ENCODE measurements around the gene LIN7A. TPM values are rescaled to one million over a fixed set of nuclear protein-coding genes. Genes with fewer than 3 reads are reported as not detected.

LIN7A gene
- total RNA-seq, 1 donor from 2014 or later = 31.7 TPM

DNA sequence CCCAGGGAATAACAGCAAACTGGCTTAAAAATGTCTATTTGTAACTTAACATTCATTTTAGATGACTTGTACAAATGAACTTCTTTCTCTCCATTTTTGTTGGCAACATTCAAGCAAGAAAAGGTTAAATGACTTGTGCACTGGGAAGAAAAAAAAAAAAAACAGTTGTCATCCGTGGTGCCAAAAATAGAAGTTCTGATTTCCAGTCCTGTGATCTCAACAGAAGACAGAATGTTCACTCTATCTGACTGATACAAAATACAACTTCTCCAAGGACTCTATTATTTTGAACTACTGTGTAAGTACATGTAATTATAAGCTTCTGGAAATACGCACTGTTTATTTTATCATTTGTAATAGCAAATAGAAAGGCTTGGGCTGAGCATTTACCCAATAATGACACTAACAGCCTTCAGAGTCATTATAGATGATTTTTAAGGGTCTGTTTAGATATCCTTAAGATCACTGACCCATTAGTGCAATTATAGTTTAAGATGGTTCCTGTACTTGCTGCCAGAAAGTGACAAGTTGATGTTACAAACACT is 59.9 kb downstream of the LIN7A start:
- H3K27me3 ChIP-seq = no peaks in the 10 kb centered on the region
- H3K27ac ChIP-seq = no peak overlapping the region
- no peak overlapping the region for H3K4me3 ChIP-seq
- no peak overlapping the region for H3K27ac Mint-ChIP-seq
- H3K4me1 Mint-ChIP-seq = no peaks in the 10 kb centered on the region
- no peak overlapping the region for H3K9ac ChIP-seq
- H2AFZ ChIP-seq (replicated peaks) = no peak overlapping the region
- H4K20me1 ChIP-seq (ENCODE audit: low read depth) = no peaks in the 10 kb centered on the region
- no peaks in the 10 kb centered on the region for H3K79me2 ChIP-seq (ENCODE audit: low read depth)
- no peaks in the 10 kb centered on the region for H3K9me3 Mint-ChIP-seq
- TF ChIP-seq EZH2phosphoT487 (IDR thresholded peaks at IDR 0.05) (no peak), EZH2 (IDR thresholded peaks at IDR 0.05) (no peak), CTCF (IDR thresholded peaks at IDR 0.05) (no peak)
- no peaks in the 10 kb centered on the region for H3K27me3 Mint-ChIP-seq (ENCODE audit: insufficient read depth, low read depth)
- H3F3A ChIP-seq (ENCODE audit: low read depth) = no peaks in the 10 kb centered on the region
- H3K4me3 Mint-ChIP-seq = no peak overlapping the region
- DNase-seq (ENCODE audit: low spot score) = no peak
- no peaks in the 10 kb centered on the region for H3K4me1 ChIP-seq
- H3K4me2 ChIP-seq = no peak overlapping the region
- no peaks in the 10 kb centered on the region for H3K9me3 ChIP-seq (ENCODE audit: low read depth)
- no peaks in the 10 kb centered on the region for H3K36me3 ChIP-seq
- H3K36me3 Mint-ChIP-seq = no peaks in the 10 kb centered on the region

- H3K9ac ChIP-seq = no peak overlapping the region
- TF ChIP-seq EZH2 (IDR thresholded peaks at IDR 0.05) (no peak), CTCF (IDR thresholded peaks at IDR 0.05) (no peak), EZH2phosphoT487 (IDR thresholded peaks at IDR 0.05) (no peak)
- no peaks in the 10 kb centered on the region for H3K36me3 ChIP-seq
- Mint-ChIP-seq H3K27ac (no peak overlapping the region), H3K9me3 (no peaks in the 10 kb centered on the region), H3K4me3 (no peak overlapping the region), H3K4me1 (no peaks in the 10 kb centered on the region), H3K36me3 (no peaks in the 10 kb centered on the region), H3K27me3 (ENCODE audit: insufficient read depth, low read depth) (no peaks in the 10 kb centered on the region)
- no peak for DNase-seq (ENCODE audit: low spot score)
- H2AFZ ChIP-seq (replicated peaks) = no peak overlapping the region
- no peak overlapping the region for H3K27ac ChIP-seq
- H3K4me2 ChIP-seq = no peak overlapping the region
- no peaks in the 10 kb centered on the region for H3K9me3 ChIP-seq (ENCODE audit: low read depth)
- H3K4me3 ChIP-seq = no peak overlapping the region
- H3K27me3 ChIP-seq = no peaks in the 10 kb centered on the region
- H4K20me1 ChIP-seq (ENCODE audit: low read depth) = no peaks in the 10 kb centered on the region
- H3K79me2 ChIP-seq (ENCODE audit: low read depth) = no peaks in the 10 kb centered on the region
- no peaks in the 10 kb centered on the region for H3K4me1 ChIP-seq
- H3F3A ChIP-seq (ENCODE audit: low read depth) = no peaks in the 10 kb centered on the region
Measured at GRCh38 chr12:80872053-80872452, 65.7 kb downstream of the LIN7A start.

DNA sequence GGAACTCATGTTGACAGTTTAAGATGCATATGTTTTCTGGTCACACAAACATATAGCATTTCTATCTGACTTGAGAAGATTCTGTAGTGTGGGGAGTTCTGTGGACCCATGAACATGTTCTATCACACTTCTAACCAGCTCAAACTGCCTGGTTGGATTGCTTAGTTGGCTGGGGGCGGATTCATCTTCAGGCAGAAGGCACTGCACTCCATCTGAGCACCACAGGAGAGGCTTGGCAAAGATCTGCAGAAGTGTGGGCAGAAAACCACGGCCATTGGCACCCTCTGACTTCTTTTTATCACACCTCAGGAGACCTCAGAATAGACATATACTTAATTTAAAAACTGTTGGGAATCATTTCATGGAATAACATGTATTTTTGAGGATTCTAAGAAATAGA is 68.5 kb downstream of the LIN7A start:
- no peak overlapping the region for H3K27ac ChIP-seq
- Mint-ChIP-seq H3K27me3 (ENCODE audit: insufficient read depth, low read depth) (no peaks in the 10 kb centered on the region), H3K4me3 (no peak overlapping the region), H3K36me3 (no peaks in the 10 kb centered on the region), H3K9me3 (no peaks in the 10 kb centered on the region), H3K4me1 (no peaks in the 10 kb centered on the region), H3K27ac (no peak overlapping the region)
- H3K9ac ChIP-seq = no peak overlapping the region
- no peaks in the 10 kb centered on the region for H3K9me3 ChIP-seq (ENCODE audit: low read depth)
- no peaks in the 10 kb centered on the region for H3K4me1 ChIP-seq
- TF ChIP-seq EZH2 (IDR thresholded peaks at IDR 0.05) (no peak), CTCF (IDR thresholded peaks at IDR 0.05) (no peak), EZH2phosphoT487 (IDR thresholded peaks at IDR 0.05) (no peak)
- H3K4me3 ChIP-seq = no peak overlapping the region
- no peak overlapping the region for H2AFZ ChIP-seq (replicated peaks)
- H3K27me3 ChIP-seq = no peaks in the 10 kb centered on the region
- no peaks in the 10 kb centered on the region for H4K20me1 ChIP-seq (ENCODE audit: low read depth)
- H3F3A ChIP-seq (ENCODE audit: low read depth) = no peaks in the 10 kb centered on the region
- H3K4me2 ChIP-seq = no peak overlapping the region
- H3K36me3 ChIP-seq = no peaks in the 10 kb centered on the region
- H3K79me2 ChIP-seq (ENCODE audit: low read depth) = no peaks in the 10 kb centered on the region
- no peak for DNase-seq (ENCODE audit: low spot score)
